ENCODE data around the gene PFKFB4. TPM values are rescaled to one million over a fixed set of nuclear protein-coding genes. Genes with fewer than 3 reads are reported as not detected.

PFKFB4 gene
- total and polyA plus RNA-seq, 2 donors (not counting 1 experiment from before 2014, with no cell fraction given) = 1.3 to 3.3 TPM

DNA sequence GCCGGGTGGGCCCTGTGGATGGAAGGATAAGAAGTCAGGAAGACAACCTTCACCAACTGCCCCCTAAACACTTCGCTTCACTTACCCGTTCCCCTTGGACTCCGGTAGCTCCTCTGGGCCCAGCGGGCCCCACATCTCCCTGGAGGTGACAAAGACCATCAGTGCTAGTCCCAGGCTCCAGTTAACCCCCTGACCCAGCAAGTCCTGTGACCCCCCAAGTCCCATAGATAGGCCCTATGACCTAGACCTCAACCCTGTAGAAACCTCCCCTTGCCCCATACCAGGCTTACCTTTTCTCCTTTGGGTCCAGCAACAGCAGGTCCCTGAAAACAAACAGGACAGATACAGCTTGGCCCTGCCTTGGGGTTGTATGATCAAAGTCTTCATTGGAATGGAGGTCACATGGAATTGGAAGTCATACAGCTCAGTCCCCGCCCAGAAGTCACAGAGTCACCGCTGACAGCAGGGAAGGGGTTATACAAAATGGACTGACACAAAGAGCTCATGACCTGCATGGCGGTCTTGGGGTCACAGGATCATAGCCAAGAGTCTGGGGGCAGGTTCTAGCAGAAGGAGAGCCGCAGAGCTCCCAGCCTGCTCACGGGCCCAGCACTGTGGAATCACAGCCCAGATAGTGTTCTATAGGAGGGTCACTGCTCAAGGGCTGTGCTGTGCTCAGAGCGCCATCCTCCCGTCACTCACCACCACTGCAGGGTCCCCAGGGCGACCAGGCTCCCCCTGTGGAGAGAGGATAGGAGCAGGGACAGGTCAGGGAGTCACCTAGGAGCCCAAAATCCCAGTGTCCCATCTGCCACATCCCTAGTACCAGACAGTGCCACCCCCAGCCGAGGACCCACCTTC is 25.2 kb upstream of the PFKFB4 start:
- H3K9me3 Mint-ChIP-seq (ENCODE audit: insufficient read depth) = no peaks in the 10 kb centered on the region
- WGBS (ENCODE audit: insufficient coverage) = 90% methylated on average over 10 of the region's 14 CpGs
- ATAC-seq (ENCODE audit: low read depth) (no peak), DNase-seq (no peak)
- peaks cover 4% of the 10 kb centered on the region for H3K27me3 Mint-ChIP-seq
- H3K27ac Mint-ChIP-seq = no peak overlapping the region
- no peak overlapping the region for H3K4me3 Mint-ChIP-seq
- Histone ChIP-seq H3K36me3 (replicated peaks in 1 of 2; ENCODE audit: control extremely low read depth in 1 of 2, control insufficient read depth in 1 of 2, extremely low read depth in 1 of 2, insufficient read depth in 2 of 2, low read length in 1 of 2) (no peaks in the 10 kb centered on the region), H3K27ac (ENCODE audit: low read length in 2 of 2) (no peak overlapping the region), H3K79me2 (ENCODE audit: control insufficient read depth, insufficient read depth, low read length) (no peaks in the 10 kb centered on the region), H3K27me3 (replicated peaks in 1 of 4; ENCODE audit: control extremely low read depth in 1 of 4, control insufficient read depth in 3 of 4, insufficient read depth in 4 of 4, low read length in 3 of 4) (no peaks in the 10 kb centered on the region), H3K4me3 (ENCODE audit: control extremely low read depth in 1 of 5, extremely low read depth in 1 of 5, insufficient read depth in 1 of 5, low read depth in 2 of 5, low read length in 4 of 5) (no peak overlapping the region), H3K4me1 (ENCODE audit: control insufficient read depth in 2 of 2, insufficient read depth in 2 of 2, low read length in 2 of 2) (no peaks in the 10 kb centered on the region), H3K4me2 (replicated peaks; ENCODE audit: low read depth, low read length, poor library complexity, severe bottlenecking) (no peak overlapping the region), H4K20me1 (ENCODE audit: control insufficient read depth, insufficient read depth, low read length, poor library complexity, severe bottlenecking) (no peaks in the 10 kb centered on the region), H3K9me3 (ENCODE audit: control extremely low read depth in 1 of 3, control insufficient read depth in 2 of 3, insufficient read depth in 1 of 3, low read length in 2 of 3) (no peaks in the 10 kb centered on the region), H3K9ac (ENCODE audit: low read length) (no peak overlapping the region), H2AFZ (ENCODE audit: insufficient read depth, low read depth, low read length, poor library complexity, severe bottlenecking) (no peak overlapping the region)
- ChIA-PET POLR2A (no interaction called here), CTCF (no interaction called here)
- no peak for TF ChIP-seq EZH2 (IDR thresholded peaks at IDR 0.05; ENCODE audit: borderline replicate concordance, insufficient read depth, low read depth, low read length, poor library complexity, severe bottlenecking)
- TF ChIP-seq, protein P1, sequence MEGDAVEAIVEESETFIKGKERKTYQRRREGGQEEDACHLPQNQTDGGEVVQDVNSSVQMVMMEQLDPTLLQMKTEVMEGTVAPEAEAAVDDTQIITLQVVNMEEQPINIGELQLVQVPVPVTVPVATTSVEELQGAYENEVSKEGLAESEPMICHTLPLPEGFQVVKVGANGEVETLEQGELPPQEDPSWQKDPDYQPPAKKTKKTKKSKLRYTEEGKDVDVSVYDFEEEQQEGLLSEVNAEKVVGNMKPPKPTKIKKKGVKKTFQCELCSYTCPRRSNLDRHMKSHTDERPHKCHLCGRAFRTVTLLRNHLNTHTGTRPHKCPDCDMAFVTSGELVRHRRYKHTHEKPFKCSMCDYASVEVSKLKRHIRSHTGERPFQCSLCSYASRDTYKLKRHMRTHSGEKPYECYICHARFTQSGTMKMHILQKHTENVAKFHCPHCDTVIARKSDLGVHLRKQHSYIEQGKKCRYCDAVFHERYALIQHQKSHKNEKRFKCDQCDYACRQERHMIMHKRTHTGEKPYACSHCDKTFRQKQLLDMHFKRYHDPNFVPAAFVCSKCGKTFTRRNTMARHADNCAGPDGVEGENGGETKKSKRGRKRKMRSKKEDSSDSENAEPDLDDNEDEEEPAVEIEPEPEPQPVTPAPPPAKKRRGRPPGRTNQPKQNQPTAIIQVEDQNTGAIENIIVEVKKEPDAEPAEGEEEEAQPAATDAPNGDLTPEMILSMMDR (IDR thresholded peaks at IDR 0.05) = no peak
- no peaks in the 10 kb centered on the region for H3K4me1 Mint-ChIP-seq
- intact Hi-C loops (cut with micrococcal nuclease) = no loop called here

DNA sequence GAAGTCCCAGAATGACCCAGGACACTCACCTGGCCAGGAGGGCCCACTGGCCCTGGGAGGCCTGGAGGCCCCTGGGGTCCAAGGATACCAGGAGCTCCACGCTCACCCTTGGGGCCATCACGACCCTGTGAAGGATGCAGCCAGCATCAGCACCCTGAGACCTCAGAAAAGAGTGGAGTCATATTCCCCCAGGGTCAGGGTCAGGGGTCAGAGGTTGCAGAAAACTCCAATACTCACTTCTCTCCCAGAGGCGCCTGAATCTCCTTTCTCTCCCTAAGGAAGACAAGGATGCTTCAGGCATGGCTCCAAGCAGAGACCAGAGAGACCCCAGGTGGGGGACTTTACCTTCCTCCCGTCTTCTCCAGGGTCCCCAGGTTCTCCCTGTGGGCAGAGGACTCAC is 20.0 kb upstream of the PFKFB4 start:
- no peak overlapping the region for H3K9ac ChIP-seq (ENCODE audit: low read length)
- H3K4me3 ChIP-seq (ENCODE audit: control extremely low read depth in 1 of 5, extremely low read depth in 1 of 5, insufficient read depth in 1 of 5, low read depth in 2 of 5, low read length in 4 of 5) = no peak overlapping the region
- Mint-ChIP-seq H3K27me3 (peaks cover 4% of the 10 kb centered on the region), H3K9me3 (ENCODE audit: insufficient read depth) (no peaks in the 10 kb centered on the region), H3K27ac (no peak overlapping the region), H3K4me3 (no peak overlapping the region), H3K4me1 (no peaks in the 10 kb centered on the region)
- no peak for ATAC-seq (ENCODE audit: low read depth)
- no peak overlapping the region for H3K27ac ChIP-seq (ENCODE audit: low read length in 2 of 2)
- no peak overlapping the region for H2AFZ ChIP-seq (ENCODE audit: insufficient read depth, low read depth, low read length, poor library complexity, severe bottlenecking)
- no peak overlapping the region for H3K4me2 ChIP-seq (replicated peaks; ENCODE audit: low read depth, low read length, poor library complexity, severe bottlenecking)
- TF ChIP-seq EZH2 (IDR thresholded peaks at IDR 0.05; ENCODE audit: borderline replicate concordance, insufficient read depth, low read depth, low read length, poor library complexity, severe bottlenecking) = no peak
- TF ChIP-seq, protein P1 (IDR thresholded peaks at IDR 0.05) = no peak
- H3K9me3 ChIP-seq (ENCODE audit: control extremely low read depth in 1 of 3, control insufficient read depth in 2 of 3, insufficient read depth in 1 of 3, low read length in 2 of 3) = no peaks in the 10 kb centered on the region
- ChIA-PET POLR2A (interaction anchor here (0.6 kb wide), 1 partner anchor 292 kb away, joined by 4 read pairs; no protein-coding TSS in a partner anchor), CTCF (no interaction called here)
- no peaks in the 10 kb centered on the region for H3K36me3 ChIP-seq (replicated peaks in 1 of 2; ENCODE audit: control extremely low read depth in 1 of 2, control insufficient read depth in 1 of 2, extremely low read depth in 1 of 2, insufficient read depth in 2 of 2, low read length in 1 of 2)
- H3K27me3 ChIP-seq (replicated peaks in 1 of 4; ENCODE audit: control extremely low read depth in 1 of 4, control insufficient read depth in 3 of 4, insufficient read depth in 4 of 4, low read length in 3 of 4) = no peaks in the 10 kb centered on the region
- 89% methylated on average over 4 of the region's 4 CpGs for WGBS (ENCODE audit: insufficient coverage)
- intact Hi-C loops (cut with micrococcal nuclease) = no loop called here
- no peak for DNase-seq
- no peaks in the 10 kb centered on the region for H4K20me1 ChIP-seq (ENCODE audit: control insufficient read depth, insufficient read depth, low read length, poor library complexity, severe bottlenecking)
- H3K4me1 ChIP-seq (ENCODE audit: control insufficient read depth in 2 of 2, insufficient read depth in 2 of 2, low read length in 2 of 2) = no peaks in the 10 kb centered on the region
- H3K79me2 ChIP-seq (ENCODE audit: control insufficient read depth, insufficient read depth, low read length) = no peaks in the 10 kb centered on the region

Data from B cell (primary cell).